Activated CD8-positive, alpha-beta T cell treated with anti-CD3 and anti-CD28 coated beads, Interleukin-2, amount 10 ng/mL, durations not matched to agents 7 days and 5 days (primary cell): ENCODE data around the gene TSPAN17. TPM values are rescaled to one million over a fixed set of nuclear protein-coding genes. Genes with fewer than 3 reads are reported as not detected.

ENCODE experiments used
- ATAC-seq: fragments of 150-1000 bp; cut with Tn5 transposase; one replicate; pipeline ENCODE4 v1.10.0; 2021; ENCODE audit warnings: moderate library complexity
- CTCF ChIA-PET: fragments of 350-600 bp; sonication (Branson Sonifier 250); formaldehyde crosslinking; loops from one replicate; lab custom pipeline; 2021; ENCODE audit warnings: antibody characterized with exemption; lab: Charles Lee
- POLR2A ChIA-PET: fragments of 350-600 bp; sonication (Branson Sonifier 250); formaldehyde crosslinking; loops from one replicate; lab custom pipeline; 2021; ENCODE audit warnings: antibody characterized with exemption; lab: Charles Lee
- DNase-seq: peaks from one replicate; pipeline ENCODE4 v3.0.0-alpha.2; 2020
- H3K27ac Mint-ChIP-seq: one replicate; pipeline ENCODE4 v1.8.0; 2021; ENCODE audit warnings: mild to moderate bottlenecking, mixed read lengths
- H3K27me3 Mint-ChIP-seq: one replicate; pipeline ENCODE4 v1.8.0; 2021; ENCODE audit warnings: low read depth, mixed read lengths
- H3K36me3 Mint-ChIP-seq: one replicate; pipeline ENCODE4 v1.8.0; 2021; ENCODE audit warnings: low read depth, mixed read lengths
- H3K4me1 Mint-ChIP-seq: one replicate; pipeline ENCODE4 v1.8.0; 2021; ENCODE audit warnings: low read depth, mixed read lengths
- H3K4me3 Mint-ChIP-seq: one replicate; pipeline ENCODE4 v1.8.0; 2021; ENCODE audit warnings: mild to moderate bottlenecking, mixed read lengths
- H3K9me3 Mint-ChIP-seq: one replicate; pipeline ENCODE4 v1.8.0; 2022; ENCODE audit warnings: mixed read lengths; ENCODE audit not compliant: insufficient read depth
- total RNA-seq, 2 experiments: library from RNA; stranded (reverse); gene quantifications; one replicate each; pipeline ENCODE4 v1.2.3, GENCODE V29; 2021

The TSPAN17 gene
- total RNA-seq, 2 experiments from 2014 or later = 41.6 to 47.4 TPM

GRCh38 chr5:176644878-176645670 lies 2.2 kb upstream of the TSPAN17 start:
- ATAC-seq (no peak), DNase-seq (no peak)
- ChIA-PET CTCF (interaction anchor here (1.1 to 7.3 kb wide), 2 partner anchors 9 to 14 kb away, joined by 3 to 96 read pairs; no protein-coding TSS in a partner anchor), POLR2A (interaction anchor here (0.6 kb wide), 1 partner anchor 21 kb away, joined by 4 read pairs; no protein-coding TSS in a partner anchor)
- peaks cover 43% of the 10 kb centered on the region for H3K4me1 Mint-ChIP-seq
- peaks cover 8% of the 10 kb centered on the region for H3K36me3 Mint-ChIP-seq
- no peak overlapping the region for H3K27ac Mint-ChIP-seq
- H3K27me3 Mint-ChIP-seq = no peaks in the 10 kb centered on the region
- no peak overlapping the region for H3K4me3 Mint-ChIP-seq
- no peaks in the 10 kb centered on the region for H3K9me3 Mint-ChIP-seq

DNA sequence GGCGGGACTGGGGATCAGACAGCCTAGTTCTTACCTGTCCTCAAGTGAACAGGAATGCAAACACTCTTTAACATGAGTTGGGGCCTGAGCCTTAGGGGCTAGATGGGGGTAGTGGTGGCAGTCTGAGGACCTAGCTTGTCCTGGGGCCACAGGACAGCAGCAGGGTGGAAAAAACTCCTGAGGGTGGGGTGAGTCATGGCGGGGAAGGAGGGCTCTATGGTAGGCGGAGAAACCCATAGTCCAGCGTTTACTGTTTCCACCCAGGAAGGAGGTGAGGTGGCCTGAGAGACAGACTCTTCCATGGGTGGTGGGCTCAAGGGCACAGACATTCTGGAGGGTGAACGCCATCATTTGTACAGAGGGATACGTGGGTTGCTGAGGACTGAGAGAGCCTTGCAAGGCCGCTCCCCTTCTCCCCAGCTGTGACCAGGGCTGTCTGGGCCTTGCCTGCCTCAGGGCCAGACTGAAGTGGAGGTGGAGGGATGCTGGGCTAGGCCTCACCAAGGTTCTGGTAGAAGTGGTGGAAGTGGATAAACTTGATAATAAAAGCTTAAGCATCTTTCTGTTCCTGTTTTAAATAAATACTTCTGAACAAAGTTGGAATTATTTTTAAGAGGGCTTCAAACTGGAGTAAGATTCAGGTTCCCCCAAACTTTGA lies 1.1 kb upstream of the TSPAN17 start:
- DNase-seq (no peak), ATAC-seq (no peak)
- peaks cover 8% of the 10 kb centered on the region for H3K36me3 Mint-ChIP-seq
- H3K27me3 Mint-ChIP-seq = no peaks in the 10 kb centered on the region
- H3K27ac Mint-ChIP-seq = peak overlapping the region; percentile 92
- CTCF ChIA-PET = interaction anchor here (1.2 to 7.3 kb wide), 4 partner anchors 13 to 198 kb away, joined by 3 to 96 read pairs (median 8); partner anchors contain the start of genes EIF4E1B, FAF2 and SNCB
- POLR2A ChIA-PET = interaction anchor here (0.6 to 1.3 kb wide), 3 partner anchors 11 to 198 kb away, joined by 3 to 4 read pairs (median 3); partner anchors contain the start of gene FAF2
- H3K4me3 Mint-ChIP-seq = peak overlapping the region; percentile 87
- H3K4me1 Mint-ChIP-seq = peaks cover 52% of the 10 kb centered on the region
- no peaks in the 10 kb centered on the region for H3K9me3 Mint-ChIP-seq

DNA sequence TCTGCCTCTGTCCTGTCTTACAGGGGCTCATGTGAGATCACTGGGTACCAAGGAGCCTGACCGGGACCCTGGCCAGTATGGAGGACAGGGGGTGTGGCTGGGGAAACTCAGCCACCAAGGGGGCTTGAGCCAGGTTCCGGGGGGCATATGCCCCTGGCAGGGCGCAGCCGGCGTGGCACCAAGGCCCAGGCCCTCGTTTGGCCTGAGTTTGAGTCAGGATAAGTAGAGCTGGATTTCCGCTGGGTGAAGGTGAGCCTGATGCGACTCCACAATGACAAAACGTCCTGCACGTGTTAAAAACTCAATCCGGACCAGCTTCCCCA lies 616 bp upstream of the TSPAN17 start:
- peak overlapping the region; percentile 92 for H3K27ac Mint-ChIP-seq
- POLR2A ChIA-PET = interaction anchor here (0.6 to 2.4 kb wide), 5 partner anchors 11 to 199 kb away, joined by 3 to 7 read pairs (median 4); partner anchors contain the start of genes EIF4E1B, FAF2 and SNCB

GRCh38 chr5:176647843-176648473 lies 674 bp downstream of the TSPAN17 start:
- Mint-ChIP-seq H3K4me1 (peaks cover 68% of the 10 kb centered on the region), H3K36me3 (peaks cover 13% of the 10 kb centered on the region), H3K4me3 (peak overlapping the region; percentile 87), H3K27ac (peak overlapping the region; percentile 82), H3K27me3 (no peaks in the 10 kb centered on the region), H3K9me3 (no peaks in the 10 kb centered on the region)
- no peak for ATAC-seq
- CTCF ChIA-PET = interaction anchor here (1.1 to 7.3 kb wide), 3 partner anchors 11 to 918 kb away, joined by 3 to 96 read pairs (median 3); no protein-coding TSS in a partner anchor
- no peak for DNase-seq
- POLR2A ChIA-PET = interaction anchor here (0.9 to 2.4 kb wide), 3 partner anchors 9 to 13 kb away, joined by 3 to 7 read pairs (median 4); no protein-coding TSS in a partner anchor

More for the DNA sequence above, 616 bp upstream of the TSPAN17 start:
- Mint-ChIP-seq H3K36me3 (peaks cover 8% of the 10 kb centered on the region), H3K4me3 (peak overlapping the region; percentile 87), H3K4me1 (peaks cover 56% of the 10 kb centered on the region), H3K9me3 (no peaks in the 10 kb centered on the region), H3K27me3 (no peaks in the 10 kb centered on the region)
- ATAC-seq (no peak), DNase-seq (no peak)
- CTCF ChIA-PET = interaction anchor here (0.7 to 7.3 kb wide), 7 partner anchors 12 to 231 kb away, joined by 3 to 96 read pairs (median 3); partner anchors contain the start of genes EIF4E1B, FAF2 and SNCB

DNA sequence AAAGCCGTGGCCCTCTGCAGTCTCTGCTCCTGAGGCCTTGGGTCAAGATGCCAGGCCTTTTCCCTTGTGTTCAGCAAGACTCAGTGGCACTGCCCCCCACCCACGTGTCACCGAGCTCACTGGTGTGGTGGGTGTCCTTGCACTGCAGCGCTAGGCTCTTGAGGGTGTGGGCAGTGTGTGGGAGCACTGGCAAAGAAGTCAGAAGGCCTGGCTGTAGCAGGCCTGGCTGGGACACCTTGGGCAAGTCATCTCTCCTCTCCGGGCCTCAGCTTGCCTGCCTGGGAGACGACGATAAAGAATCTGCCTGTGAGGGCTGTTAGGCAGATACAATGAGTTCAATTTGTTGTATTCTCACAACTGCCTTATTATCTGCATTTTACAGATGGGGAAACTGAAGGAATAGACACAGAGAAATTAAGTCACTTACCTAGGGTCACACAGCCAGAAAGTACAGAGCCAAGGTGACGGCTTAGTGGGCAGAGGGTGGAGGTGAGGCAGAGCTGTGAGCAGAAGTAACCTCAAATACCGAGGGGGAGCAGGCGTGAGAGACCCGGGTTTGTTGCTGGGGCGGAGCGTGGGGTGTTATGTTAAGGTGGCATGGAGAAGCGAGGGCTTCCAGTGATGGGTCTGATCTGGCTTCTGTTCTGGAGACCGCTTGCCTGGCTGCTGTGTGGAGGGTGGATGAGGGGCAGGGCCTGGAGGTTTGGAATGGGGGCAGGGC lies 1.4 kb downstream of the TSPAN17 start:
- H3K4me1 Mint-ChIP-seq = peaks cover 75% of the 10 kb centered on the region

DNA sequence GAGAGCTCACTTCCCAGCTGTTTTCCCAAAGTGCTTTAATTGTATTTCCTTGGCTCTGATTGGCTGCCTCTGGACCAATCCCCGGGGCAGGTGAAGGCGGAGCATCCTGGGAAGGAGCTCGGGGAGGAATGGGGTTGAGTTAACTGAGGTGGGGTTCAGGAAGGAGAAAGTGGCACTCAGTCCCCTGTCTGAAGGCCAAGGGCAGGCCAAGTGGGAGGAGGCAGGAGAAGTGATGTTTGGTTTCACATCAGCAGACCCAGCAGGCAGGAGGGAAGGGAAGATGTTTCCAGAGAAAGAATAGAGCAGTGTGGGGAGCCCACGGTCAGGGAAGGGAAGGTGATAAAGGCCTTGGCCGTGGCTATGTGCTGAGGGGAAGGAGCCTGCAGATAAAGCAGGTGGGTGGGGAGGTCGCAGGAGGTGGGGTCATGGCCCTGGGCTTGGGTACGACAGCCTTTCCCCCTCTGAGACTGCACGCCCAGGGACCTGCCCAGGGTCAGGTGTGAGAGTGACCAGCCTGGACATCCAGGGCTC lies 3.1 kb downstream of the TSPAN17 start:
- peaks cover 20% of the 10 kb centered on the region for H3K36me3 Mint-ChIP-seq

More for the DNA sequence above, 1.4 kb downstream of the TSPAN17 start:
- peak overlapping the region; percentile 82 for H3K27ac Mint-ChIP-seq
- peaks cover 17% of the 10 kb centered on the region for H3K36me3 Mint-ChIP-seq
- H3K9me3 Mint-ChIP-seq = no peaks in the 10 kb centered on the region
- ChIA-PET POLR2A (interaction anchor here (1.1 to 2.4 kb wide), 2 partner anchors 10 to 12 kb away, joined by 4 to 7 read pairs; no protein-coding TSS in a partner anchor), CTCF (interaction anchor here (1.2 to 7.3 kb wide), 2 partner anchors 10 to 919 kb away, joined by 3 to 96 read pairs; no protein-coding TSS in a partner anchor)
- DNase-seq (peak; percentile 45), ATAC-seq (no peak)
- H3K4me3 Mint-ChIP-seq = peak overlapping the region; percentile 87
- H3K27me3 Mint-ChIP-seq = no peaks in the 10 kb centered on the region

GRCh38 chr5:176651472-176651980 lies 4.2 kb downstream of the TSPAN17 start:
- POLR2A ChIA-PET = no interaction called here
- Mint-ChIP-seq H3K27me3 (no peaks in the 10 kb centered on the region), H3K4me3 (no peak overlapping the region), H3K36me3 (peaks cover 22% of the 10 kb centered on the region), H3K27ac (no peak overlapping the region), H3K9me3 (no peaks in the 10 kb centered on the region), H3K4me1 (peaks cover 59% of the 10 kb centered on the region)
- DNase-seq = no peak
- no peak for ATAC-seq
- CTCF ChIA-PET = interaction anchor here (0.8 to 7.3 kb wide), 3 partner anchors 8 to 78 kb away, joined by 3 to 96 read pairs (median 3); partner anchors contain the start of genes EIF4E1B and SNCB

More for the DNA sequence above, 3.1 kb downstream of the TSPAN17 start:
- CTCF ChIA-PET = interaction anchor here (7.3 kb wide), 1 partner anchor 9 kb away, joined by 96 read pairs; no protein-coding TSS in a partner anchor
- no peaks in the 10 kb centered on the region for H3K9me3 Mint-ChIP-seq
- POLR2A ChIA-PET = no interaction called here
- ATAC-seq (no peak), DNase-seq (no peak)
- H3K4me1 Mint-ChIP-seq = peaks cover 70% of the 10 kb centered on the region
- no peak overlapping the region for H3K4me3 Mint-ChIP-seq
- peak overlapping the region; percentile 30 for H3K27ac Mint-ChIP-seq
- no peaks in the 10 kb centered on the region for H3K27me3 Mint-ChIP-seq

- no peaks in the 10 kb centered on the region for H3K27me3 Mint-ChIP-seq
- no peak overlapping the region for H3K27ac Mint-ChIP-seq
- H3K4me1 Mint-ChIP-seq = peaks cover 53% of the 10 kb centered on the region
- H3K9me3 Mint-ChIP-seq = no peaks in the 10 kb centered on the region
- ATAC-seq (no peak), DNase-seq (no peak)
- POLR2A ChIA-PET = no interaction called here
- no peak overlapping the region for H3K4me3 Mint-ChIP-seq
- H3K36me3 Mint-ChIP-seq = peaks cover 22% of the 10 kb centered on the region
- CTCF ChIA-PET = interaction anchor here (1.0 to 7.3 kb wide), 3 partner anchors 7 to 78 kb away, joined by 3 to 96 read pairs (median 4); no protein-coding TSS in a partner anchor
Measured at GRCh38 chr5:176652136-176652535, 4.9 kb downstream of the TSPAN17 start.

- no peaks in the 10 kb centered on the region for H3K9me3 Mint-ChIP-seq
- H3K27me3 Mint-ChIP-seq = no peaks in the 10 kb centered on the region
- H3K27ac Mint-ChIP-seq = peak overlapping the region; percentile 60
- POLR2A ChIA-PET = no interaction called here
- CTCF ChIA-PET = interaction anchor here (0.8 to 1.7 kb wide), 3 partner anchors 80 to 458 kb away, joined by 3 read pairs; no protein-coding TSS in a partner anchor
- H3K36me3 Mint-ChIP-seq = peaks cover 26% of the 10 kb centered on the region
- peaks cover 58% of the 10 kb centered on the region for H3K4me1 Mint-ChIP-seq
- no peak overlapping the region for H3K4me3 Mint-ChIP-seq
- ATAC-seq (no peak), DNase-seq (no peak)
Measured at GRCh38 chr5:176653401-176654385, 6.4 kb downstream of the TSPAN17 start.
